ENCODE data around the gene UACA.

- TF ChIP-seq CTCF (IDR thresholded peaks at IDR 0.05; ENCODE audit: low read depth, low read length) = no peak
- TF ChIP-seq EZH2phosphoT487 (IDR thresholded peaks at IDR 0.05; ENCODE audit: low read depth) = no peak
Measured at GRCh38 chr15:70794596-70795310, 31.4 kb upstream of the UACA start.

All from OCI-LY3 (cell line).